Renal cortex interstitium (tissue), 11 donors: ENCODE data around the gene PRODH2. TPM values are rescaled to one million over a fixed set of nuclear protein-coding genes. Genes with fewer than 3 reads are reported as not detected.
A peak's percentile ranks its signal among the peaks of the same experiment; 100 is the strongest.
"Not testable (repeated sequence)": the region's sequence is repeated elsewhere in the genome, so short reads cannot be mapped to it uniquely, and the experiment has no call there.

Experiments used
- DNase-seq, 11 donors: peaks; one replicate each; pipeline ENCODE4 v3.0.0-alpha.2; 2013; ENCODE audit warnings: low read depth in 9 of 11, low spot score in 4 of 11; ENCODE audit errors: extremely low read depth in 1 of 11
- polyA plus RNA-seq, 3 donors: library from polyadenylated mRNA; unstranded; fragments of 120-200 nt; gene quantifications; one replicate each; pipeline ENCODE4 v1.2.1, GENCODE V29; 2013; ENCODE audit not compliant: insufficient read length in 3 of 3

PRODH2 gene
- polyA plus RNA-seq, 3 donors: 28.7 to 50.1 (median 42.4) TPM

DNA sequence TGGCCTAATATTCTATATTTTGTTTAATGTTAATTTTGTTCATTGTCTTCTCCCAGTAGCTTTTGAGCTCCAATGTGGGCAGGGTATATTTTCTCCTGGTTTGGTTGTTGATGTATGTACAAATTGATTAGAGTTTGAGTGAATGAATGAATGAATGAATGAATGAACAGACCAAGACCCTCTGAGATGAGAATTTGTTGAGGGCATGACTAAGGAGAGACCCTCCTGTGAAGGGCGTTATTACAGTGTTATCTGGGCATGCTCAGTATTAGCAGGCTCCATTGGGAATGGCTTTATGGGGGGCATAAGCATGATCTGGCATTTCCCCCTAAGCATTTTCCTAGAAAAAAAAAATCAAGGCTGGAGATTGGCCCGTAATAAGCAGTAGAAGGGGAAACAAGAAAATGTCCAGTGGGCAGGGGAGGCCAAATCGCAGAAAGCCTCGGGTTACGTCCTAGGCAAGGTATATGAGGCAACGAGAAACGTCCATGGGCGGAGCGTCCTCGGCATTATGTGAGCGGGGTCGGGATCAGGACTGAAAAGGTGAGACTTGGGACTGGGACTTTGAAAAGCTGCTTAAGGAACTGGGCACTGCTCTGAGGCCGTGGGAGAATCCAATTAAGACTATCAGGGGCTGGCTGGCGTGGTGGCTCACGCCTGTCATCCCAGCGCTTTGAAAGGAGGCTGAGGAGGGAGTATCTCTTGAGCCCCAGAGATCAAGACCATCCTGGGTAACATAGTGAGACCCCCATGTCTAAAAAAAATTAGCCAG, 38.2 kb downstream of the PRODH2 start:
- DNase-seq: no peak

DNA sequence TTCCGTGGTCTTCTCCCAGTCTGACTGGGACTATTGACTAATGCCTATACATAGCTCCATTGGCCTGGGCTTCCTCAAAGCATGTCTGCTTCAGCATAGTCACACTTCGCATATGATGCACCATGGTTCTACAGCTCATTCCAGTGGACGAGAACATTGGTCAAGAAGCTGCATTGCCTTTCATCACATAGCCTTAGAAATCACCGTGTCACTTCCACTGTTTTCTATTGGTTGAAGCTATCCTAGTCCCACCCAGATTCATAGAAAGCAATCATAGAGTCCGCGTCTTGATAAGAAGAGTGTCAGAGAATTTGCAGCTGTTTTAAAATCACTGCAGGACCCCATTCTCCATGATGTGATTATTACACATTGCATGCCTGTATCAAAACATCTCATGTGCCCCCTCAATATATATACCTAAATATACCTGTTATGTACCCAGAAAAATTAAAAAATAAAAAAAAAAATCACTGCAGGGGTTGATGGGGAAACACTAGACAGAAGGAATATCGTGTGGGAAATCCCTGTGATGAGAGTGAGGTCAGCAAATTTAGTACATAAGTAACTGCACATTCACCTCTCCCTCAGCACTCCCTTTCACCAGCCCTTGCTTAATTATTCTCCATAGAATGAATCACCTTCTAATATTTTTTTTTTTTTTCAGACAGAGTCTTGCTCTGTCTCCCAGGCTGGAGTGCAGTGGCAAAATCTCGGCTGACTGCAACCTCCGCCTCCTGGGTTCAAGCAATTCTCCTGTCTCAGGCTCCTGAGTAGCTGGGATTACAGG, 39.4 kb downstream of the PRODH2 start:
- DNase-seq: no peak

DNA sequence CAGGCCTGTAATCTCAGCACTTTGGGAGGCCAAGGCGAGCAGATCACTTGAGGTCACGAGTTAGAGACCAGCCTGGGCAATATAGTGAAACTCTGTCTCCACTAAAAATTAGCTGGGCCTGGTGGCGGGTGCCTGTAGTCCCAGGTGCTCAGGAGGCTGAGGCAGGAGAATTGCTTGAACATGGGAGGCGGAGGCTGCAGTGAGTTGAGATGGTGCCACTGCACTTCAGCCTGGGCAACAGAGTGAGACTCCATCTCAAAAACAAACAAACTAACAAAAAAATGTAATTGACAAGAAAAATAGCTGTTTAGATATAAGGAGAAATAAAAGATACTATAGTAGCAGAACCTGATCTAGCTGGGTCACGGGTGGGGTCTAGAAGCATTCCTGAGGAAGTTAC, 40.3 kb downstream of the PRODH2 start:
- DNase-seq: not testable (repeated sequence)

DNA sequence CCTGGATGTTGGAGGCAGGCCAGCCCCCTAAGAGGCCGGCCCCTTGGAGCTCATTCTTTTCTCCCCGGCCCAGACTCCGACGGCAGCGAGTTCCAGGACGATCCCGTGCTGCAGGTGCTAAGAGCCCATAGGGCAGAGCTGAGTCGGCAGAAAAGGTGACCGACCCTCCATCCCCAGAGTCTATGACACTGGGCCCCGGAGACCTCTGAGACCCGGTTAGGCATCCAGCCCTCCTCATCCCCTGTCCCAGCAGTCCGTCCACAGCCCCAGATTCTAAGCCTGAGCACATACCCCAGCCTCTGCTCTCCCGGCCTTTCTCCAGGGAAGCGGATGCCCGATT, 44.6 kb downstream of the PRODH2 start:
- no peak for DNase-seq

DNA sequence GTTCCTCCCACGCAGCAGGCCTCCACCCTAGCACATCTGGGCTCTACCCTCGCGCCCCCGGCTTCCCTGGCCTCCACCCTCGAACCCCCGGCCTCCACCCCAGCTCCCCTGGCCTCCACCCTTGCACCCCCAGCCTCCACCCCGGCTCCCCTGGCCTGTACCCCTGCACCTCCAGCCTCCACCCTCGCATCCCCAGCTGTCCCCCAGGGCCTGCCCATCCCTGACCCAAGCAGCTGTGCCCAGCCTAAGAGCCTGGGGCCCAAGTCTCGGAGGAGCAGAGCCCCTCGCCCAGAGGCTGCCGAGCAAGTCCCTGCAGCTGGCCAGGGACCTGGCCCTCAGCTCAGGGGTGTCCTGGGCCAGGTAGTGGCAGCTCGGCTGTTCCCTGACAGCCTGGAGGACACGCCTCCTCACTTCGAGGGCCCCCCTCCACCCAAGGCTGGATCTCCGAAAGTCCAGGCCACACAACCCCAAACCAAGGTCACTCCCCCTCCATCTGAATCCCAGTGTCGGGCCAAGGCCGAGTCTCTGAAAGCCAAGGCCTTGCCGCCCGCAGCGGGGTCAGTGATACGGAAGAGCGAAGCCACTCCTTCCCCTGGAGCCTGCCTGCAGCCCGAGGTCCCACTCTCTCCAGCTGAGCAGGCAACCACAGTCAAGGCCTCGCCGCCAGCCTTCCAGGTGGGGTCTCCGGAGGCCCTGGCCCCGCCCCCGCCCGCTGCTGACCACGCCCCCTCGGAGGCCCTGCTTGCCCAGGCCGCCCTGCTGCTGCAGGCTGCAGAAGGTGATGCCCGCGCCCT, 45.2 kb downstream of the PRODH2 start:
- peak in 2 of 11 donors; percentile 52 to 67 for DNase-seq

DNA sequence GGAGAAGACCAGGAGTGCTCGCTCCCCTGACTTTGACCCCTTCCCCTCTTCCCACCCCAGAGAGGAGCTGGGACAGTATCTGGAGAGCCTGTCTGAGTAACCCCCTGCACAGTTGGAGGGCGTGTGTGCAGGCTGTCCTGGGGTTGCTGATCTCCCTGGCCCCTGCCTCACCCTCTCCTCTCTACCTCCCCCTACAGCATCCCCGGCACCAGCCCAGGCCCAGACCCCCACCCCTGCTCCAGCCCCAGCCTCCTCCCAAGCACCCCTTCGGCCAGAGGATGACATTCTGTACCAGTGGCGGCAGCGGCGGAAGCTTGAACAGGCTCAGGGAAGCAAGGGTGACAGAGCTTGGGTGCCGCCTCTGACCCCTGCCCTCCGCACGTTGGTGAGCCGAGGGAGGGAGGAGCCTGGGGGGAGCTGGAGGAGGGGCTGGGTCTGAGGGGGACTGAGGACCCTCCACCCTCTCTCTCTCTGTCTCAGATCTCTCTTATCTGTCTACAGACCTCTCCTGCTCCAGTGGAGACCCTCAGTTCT, 46.0 kb downstream of the PRODH2 start:
- no peak for DNase-seq

DNA sequence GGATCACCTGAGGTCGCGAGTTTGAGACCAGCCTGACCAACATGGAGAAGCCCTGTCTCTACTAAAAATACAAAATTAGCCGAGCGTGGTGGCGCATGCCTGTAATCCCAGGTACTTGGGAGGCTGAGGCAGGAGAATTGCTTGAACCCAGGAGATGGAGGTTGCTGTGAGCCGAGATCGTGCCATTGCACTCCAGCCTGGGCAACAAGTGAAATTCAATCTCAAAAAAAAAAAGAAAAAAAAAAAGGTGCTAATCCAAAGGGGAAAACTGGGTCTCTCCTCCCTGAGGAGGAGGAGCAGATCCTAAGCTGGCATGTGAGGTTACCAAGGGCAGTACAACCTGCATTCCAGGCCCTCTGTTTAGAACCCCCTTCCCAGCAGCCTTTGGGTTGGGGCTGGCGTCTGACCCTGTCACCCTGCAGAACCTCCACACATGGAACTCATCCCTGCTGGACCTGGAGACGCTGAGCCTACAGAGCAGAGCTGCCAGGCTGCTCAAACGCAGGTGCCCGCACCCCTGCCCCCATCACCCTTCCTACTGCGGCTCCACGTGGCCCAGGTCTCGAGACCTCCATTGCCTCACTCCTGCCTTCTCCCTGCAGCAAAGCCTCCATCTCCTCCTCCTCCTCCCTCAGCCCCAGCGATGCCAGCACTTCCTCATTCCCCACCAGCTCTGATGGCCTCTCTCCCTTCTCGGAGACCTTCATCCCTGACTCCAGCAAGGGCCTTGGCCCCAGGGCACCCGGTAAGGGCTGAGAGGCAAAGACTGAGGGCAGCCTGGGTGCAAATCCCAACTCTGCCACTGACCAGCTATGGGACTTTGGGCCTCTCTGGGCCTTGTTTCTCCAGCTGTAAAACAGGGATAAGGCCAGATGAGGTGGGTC, 48.0 kb downstream of the PRODH2 start:
- DNase-seq: no peak

DNA sequence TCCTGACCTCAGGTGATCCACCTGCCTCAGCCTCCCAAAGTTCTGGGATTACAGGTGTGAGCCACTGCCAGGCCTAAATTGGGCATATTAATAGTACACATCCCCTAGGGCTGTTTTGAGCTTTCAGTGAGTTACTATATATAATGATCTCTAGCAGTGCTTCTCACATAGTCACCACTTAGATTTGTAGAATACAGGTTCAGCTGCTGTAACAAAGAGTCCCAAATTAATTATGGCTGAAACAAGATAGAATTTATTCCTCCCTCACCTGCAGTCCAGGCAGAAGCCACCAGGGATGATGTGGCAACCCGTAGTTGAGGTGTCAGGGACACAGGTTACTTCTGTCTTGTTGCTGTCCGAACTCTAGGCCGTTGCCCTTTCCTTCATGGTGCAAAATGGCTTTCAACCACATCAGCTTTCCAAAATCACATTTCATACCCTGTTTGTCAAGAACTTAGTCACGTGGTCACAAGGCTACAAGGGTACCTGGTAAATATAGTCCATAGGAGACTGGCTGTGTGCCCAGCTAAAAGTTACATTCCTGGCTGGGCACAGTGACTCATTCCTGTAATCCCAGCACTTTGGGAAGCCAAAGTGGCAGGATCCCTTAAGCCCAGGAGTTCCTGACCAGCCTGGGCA, 51.8 kb downstream of the PRODH2 start:
- DNase-seq: no peak

DNA sequence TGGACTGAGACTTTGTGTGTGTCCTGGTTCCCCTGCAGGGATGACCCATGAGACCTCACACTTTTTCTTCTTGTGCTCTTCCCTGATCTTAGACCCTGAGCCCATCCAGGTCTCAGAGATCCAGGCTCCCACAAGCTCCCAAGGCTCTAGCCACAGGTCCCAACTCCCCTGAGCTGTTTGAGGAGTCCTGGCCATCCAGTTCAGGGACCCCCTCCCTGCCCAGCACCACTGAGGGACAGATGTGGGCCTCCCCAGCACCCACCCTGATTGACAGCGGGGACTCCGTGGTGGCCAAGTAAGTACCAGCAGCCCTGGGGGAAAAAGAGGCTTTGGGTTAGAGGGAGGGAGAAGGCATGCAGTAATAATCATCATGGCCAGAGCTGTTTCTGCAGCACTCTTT, 52.9 kb downstream of the PRODH2 start:
- no peak for DNase-seq

DNA sequence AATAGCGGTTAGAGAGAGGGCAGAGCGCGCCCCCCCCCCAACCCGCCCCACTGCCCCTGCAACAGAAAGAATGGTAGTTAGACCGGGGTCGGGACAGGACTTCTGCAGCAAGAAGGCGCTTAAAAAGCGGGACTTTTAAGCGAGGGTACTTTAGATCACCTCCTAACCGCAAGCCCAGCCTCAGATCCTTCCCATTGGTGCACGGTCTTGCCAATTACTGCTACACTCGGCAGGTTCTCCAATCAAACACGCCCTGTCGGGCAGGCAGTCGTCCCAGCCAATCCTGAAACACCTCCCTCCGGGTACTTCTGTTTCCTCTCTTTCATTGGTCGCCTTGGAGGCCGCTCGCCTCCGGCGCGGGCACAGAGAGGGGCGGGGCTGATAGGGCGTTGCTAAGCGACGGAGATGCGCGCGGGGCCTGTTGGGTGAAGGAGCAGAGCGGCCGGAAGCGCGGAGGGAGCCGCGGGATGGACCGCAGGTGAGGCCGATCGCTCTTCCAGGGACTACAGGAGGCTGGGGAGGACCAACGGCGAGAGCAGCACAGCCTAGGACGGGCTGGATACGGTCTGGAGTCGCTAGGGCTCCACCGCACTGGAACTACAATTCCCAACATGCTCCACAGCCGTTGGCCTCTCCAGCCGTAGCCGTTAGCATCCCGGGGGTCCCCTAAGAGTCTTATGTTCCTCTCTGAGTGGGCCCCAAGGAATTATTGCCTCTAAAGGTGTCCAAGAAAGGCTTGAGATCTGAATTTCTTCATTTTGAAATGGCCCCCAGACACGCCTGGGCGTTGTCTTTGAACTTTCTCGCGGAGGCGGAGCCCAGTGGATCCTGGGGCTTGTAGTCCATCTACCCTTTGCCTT, 54.7 kb downstream of the PRODH2 start, which contains the start of gene PROSER3:
Gene PROSER3, plus strand, starts transcription at position 428 of the 860 bp plus-strand sequence. Its CDS starts 40 bp downstream, at position 468.
- DNase-seq: peak; percentile 95 to 99 (median 98)

DNA sequence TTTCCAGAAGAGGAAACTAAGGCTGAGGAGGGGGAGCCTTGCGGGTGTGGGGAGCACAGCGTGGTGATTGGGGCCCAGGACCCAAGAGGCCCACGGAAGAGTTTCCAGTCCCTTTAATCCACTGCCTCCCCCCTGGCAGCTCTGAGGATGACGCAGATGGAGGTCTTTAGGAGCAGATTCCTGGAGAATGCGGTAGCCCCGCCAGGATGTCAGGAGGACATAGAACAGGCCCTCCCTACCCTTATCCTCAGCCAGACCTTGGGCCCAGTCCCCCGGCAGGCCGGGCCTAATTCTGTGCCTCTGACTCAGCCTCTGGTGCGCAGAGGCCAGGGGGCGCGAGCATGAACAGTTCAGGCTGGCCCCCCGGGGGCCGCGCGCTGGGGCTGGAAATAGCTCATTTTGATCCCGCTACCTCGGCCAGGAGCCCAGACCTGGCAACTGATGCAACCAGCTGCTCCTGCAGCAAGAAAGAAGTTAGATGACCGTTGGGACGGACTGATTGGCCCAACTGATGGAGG, 55.4 kb downstream of the PRODH2 start:
- DNase-seq: peak in 1 of 11 donors; percentile 48

DNA sequence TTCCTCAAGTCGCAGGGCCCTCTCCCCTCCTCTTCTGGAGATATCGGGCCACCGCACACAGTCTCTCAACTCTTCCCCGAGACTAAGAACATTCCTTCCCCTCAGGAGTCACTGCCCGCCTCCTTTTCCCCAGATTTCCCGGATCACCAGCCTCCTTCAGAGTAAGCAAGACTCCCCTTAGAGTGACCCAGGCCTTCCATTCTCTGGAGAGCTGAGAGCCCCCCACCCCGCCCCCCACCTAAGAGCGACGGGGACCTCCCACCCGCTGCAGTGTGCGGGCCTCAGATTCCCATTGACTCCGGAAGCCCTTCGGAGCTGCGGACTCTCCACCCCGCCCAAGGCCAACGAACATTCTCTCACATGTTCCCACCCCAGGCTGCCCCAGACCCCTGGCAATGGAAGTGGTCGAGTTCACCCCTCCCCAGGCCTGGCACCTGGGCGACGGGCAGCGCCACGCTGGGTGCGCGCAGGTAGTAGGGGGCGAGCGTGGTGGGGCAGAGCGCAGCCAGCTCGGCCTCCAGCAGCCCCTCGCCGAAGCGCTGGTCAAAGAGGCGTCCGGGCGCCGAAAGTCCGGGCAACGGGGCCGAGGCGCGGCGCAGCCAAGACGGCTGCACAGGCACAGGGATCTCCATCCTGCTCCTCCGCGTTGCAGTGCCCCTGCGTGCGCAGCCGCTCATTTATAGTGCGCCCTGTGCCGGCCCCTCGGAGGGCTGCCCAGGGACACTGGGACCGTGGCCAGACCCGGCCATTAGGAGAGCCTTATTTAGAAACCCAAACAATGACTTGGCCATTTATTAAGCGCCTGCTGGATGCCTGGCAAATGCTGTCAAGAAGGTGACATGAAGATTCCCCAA, 56.0 kb downstream of the PRODH2 start, which contains the start of gene HSPB6:
Gene HSPB6, minus strand, starts transcription at position 653 of the 854 bp plus-strand sequence. Its CDS starts 21 bp downstream, at position 632.
- DNase-seq: peak in 1 of 11 donors; percentile 39

DNA sequence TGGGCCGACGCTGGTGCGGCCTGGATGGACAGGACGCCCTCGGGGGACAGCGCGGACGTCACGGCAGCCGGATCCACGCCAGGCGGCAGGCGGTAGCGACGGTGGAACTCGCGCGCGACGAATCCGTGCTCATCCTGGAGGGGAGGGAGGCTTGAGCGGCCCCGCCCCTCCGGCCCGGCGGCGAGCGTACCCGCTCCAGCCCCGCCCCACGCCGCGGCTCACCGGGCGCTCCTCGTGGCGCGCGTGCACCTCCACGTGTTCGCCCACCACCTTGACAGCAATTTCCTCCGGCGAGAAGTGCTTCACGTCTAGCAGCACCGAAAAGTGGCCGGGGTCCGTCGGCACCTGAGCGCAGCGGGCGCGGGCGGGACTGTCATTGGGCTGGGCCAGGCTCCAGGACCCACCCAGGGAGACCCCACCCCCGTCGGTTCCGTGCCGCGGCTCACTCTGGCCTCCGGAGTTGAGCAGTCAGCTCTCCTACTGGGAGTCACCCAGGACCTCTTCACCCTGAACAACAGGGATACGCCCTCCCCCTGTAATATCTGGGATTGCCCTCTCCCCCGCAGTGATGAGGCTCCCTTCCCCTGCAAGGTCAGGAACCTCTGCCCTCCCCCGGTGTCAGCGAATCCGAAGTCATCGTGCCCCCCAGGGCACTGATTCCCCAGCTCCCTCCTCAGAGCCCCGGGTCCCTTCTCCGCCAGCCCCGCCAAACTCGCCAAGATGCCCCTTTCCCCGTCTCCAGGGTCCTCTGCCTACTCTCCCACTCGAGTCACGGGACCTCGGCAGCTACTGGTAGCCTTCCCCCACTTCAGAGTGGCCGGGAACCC, 56.9 kb downstream of the PRODH2 start:
- DNase-seq: no peak

DNA sequence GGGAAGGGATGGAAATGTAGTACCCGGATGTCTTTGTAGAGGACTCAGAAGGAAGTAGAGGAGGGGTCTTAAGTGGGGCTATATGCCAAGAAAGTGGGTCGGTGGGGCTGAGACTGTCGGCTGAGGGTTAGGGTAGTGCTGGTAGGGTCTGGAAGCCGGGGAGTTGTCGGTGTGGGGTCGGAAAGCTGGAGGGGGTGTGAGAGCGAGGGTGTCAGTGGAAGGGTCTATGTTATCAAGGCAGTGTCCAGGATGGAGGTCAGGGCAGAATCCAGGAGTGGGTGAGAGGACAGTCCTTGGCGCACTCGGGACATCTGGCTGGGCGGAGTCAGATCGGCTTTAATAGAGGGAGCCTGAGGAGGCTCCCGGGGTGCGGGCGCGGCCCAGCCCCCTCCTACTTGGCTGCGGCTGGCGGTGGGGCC, 57.5 kb downstream of the PRODH2 start:
- DNase-seq: no peak
